ENCODE data around the gene LRRC14B. TPM values are rescaled to one million over a fixed set of nuclear protein-coding genes. Genes with fewer than 3 reads are reported as not detected.

LRRC14B gene
- polyA plus RNA-seq, 3 donors: not detected

DNA sequence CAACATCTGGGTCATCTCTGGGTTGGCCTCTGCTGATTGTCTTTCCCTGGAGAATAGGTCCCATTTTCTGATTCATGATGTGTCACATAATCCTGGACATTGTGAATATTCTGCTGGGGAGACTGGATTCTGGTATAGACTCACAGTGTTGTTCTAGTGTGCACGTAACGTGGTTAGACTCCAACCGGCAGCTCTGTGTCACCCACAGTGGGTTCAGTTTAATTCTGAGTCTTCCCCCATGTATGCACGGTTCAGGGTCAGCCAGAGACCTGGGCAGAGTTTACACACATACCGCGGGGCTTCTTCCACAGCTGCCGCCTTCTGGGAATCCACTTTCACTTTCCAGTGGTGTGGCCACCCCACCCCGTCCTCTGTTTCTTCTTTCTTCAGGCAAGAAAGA is 38.0 kb upstream of the LRRC14B start:
- no peak overlapping the region for H3K4me3 ChIP-seq (replicated peaks in 1 of 3; ENCODE audit: low read depth in 2 of 3, low read length in 3 of 3)
- no peaks in the 10 kb centered on the region for H3K4me1 ChIP-seq (ENCODE audit: control insufficient read depth in 1 of 2, insufficient read depth in 2 of 2, low read length in 2 of 2)
- no peaks in the 10 kb centered on the region for H3K4me1 Mint-ChIP-seq
- DNase-seq: no peak
- no peak overlapping the region for H3K27ac Mint-ChIP-seq
- H3K9me3 ChIP-seq (replicated peaks in 1 of 2; ENCODE audit: control insufficient read depth in 1 of 2, insufficient read depth in 1 of 2, low read length in 2 of 2): peaks cover 2 to 4% of the 10 kb centered on the region in 2 donors
- TF ChIP-seq, protein P1, sequence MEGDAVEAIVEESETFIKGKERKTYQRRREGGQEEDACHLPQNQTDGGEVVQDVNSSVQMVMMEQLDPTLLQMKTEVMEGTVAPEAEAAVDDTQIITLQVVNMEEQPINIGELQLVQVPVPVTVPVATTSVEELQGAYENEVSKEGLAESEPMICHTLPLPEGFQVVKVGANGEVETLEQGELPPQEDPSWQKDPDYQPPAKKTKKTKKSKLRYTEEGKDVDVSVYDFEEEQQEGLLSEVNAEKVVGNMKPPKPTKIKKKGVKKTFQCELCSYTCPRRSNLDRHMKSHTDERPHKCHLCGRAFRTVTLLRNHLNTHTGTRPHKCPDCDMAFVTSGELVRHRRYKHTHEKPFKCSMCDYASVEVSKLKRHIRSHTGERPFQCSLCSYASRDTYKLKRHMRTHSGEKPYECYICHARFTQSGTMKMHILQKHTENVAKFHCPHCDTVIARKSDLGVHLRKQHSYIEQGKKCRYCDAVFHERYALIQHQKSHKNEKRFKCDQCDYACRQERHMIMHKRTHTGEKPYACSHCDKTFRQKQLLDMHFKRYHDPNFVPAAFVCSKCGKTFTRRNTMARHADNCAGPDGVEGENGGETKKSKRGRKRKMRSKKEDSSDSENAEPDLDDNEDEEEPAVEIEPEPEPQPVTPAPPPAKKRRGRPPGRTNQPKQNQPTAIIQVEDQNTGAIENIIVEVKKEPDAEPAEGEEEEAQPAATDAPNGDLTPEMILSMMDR (IDR thresholded peaks at IDR 0.05): no peak
- no peaks in the 10 kb centered on the region for H3K27me3 ChIP-seq (ENCODE audit: control insufficient read depth in 2 of 2, insufficient read depth in 2 of 2, low read length in 2 of 2)
- H3K4me2 ChIP-seq (replicated peaks; ENCODE audit: extremely low read depth, low read length, poor library complexity, severe bottlenecking): no peak overlapping the region
- no peak overlapping the region for H3K9ac ChIP-seq (ENCODE audit: insufficient read depth, low read length, poor library complexity, severe bottlenecking)
- H4K20me1 ChIP-seq (ENCODE audit: insufficient read depth, low read length): no peaks in the 10 kb centered on the region
- H3K36me3 Mint-ChIP-seq: no peaks in the 10 kb centered on the region
- intact Hi-C loops (cut with micrococcal nuclease): no loop called here
- peaks cover 1 to 5% (median 2%) of the 10 kb centered on the region in 3 donors for H3K27me3 Mint-ChIP-seq (ENCODE audit: low read depth in 3 of 3)
- H3K4me3 Mint-ChIP-seq: no peak overlapping the region
- H3K9me3 Mint-ChIP-seq: peaks cover under 1 to 9% (median 4%) of the 10 kb centered on the region in 7 donors
- H3K27ac ChIP-seq (ENCODE audit: low read depth in 1 of 2, low read length in 2 of 2): no peak overlapping the region
- no peaks in the 10 kb centered on the region for H3K36me3 ChIP-seq (replicated peaks in 1 of 2; ENCODE audit: control insufficient read depth in 1 of 2, insufficient read depth in 2 of 2, low read length in 2 of 2)
- WGBS (ENCODE audit: insufficient coverage): 85% methylated on average over 7 of the region's 8 CpGs
- no peak overlapping the region for H2AFZ ChIP-seq (ENCODE audit: insufficient read depth, low read depth, low read length, poor library complexity, severe bottlenecking)
- H3K79me2 ChIP-seq (ENCODE audit: insufficient read depth, low read length): no peaks in the 10 kb centered on the region

- Histone ChIP-seq H3K4me1 (ENCODE audit: control insufficient read depth in 1 of 2, insufficient read depth in 2 of 2, low read length in 2 of 2) (no peaks in the 10 kb centered on the region), H3K36me3 (replicated peaks in 1 of 2; ENCODE audit: control insufficient read depth in 1 of 2, insufficient read depth in 2 of 2, low read length in 2 of 2) (no peaks in the 10 kb centered on the region), H3K9ac (ENCODE audit: insufficient read depth, low read length, poor library complexity, severe bottlenecking) (no peak overlapping the region), H4K20me1 (ENCODE audit: insufficient read depth, low read length) (no peaks in the 10 kb centered on the region), H3K4me2 (replicated peaks; ENCODE audit: extremely low read depth, low read length, poor library complexity, severe bottlenecking) (no peak overlapping the region), H3K9me3 (replicated peaks in 1 of 2; ENCODE audit: control insufficient read depth in 1 of 2, insufficient read depth in 1 of 2, low read length in 2 of 2) (peaks cover 0 to 2% of the 10 kb centered on the region in 2 donors), H2AFZ (ENCODE audit: insufficient read depth, low read depth, low read length, poor library complexity, severe bottlenecking) (no peak overlapping the region), H3K79me2 (ENCODE audit: insufficient read depth, low read length) (no peaks in the 10 kb centered on the region), H3K27ac (ENCODE audit: low read depth in 1 of 2, low read length in 2 of 2) (no peak overlapping the region), H3K4me3 (replicated peaks in 1 of 3; ENCODE audit: low read depth in 2 of 3, low read length in 3 of 3) (no peak overlapping the region), H3K27me3 (ENCODE audit: control insufficient read depth in 2 of 2, insufficient read depth in 2 of 2, low read length in 2 of 2) (no peaks in the 10 kb centered on the region)
- no peak for DNase-seq
- H3K36me3 Mint-ChIP-seq: no peaks in the 10 kb centered on the region
- no peak overlapping the region for H3K4me3 Mint-ChIP-seq
- H3K4me1 Mint-ChIP-seq: no peaks in the 10 kb centered on the region
- H3K27ac Mint-ChIP-seq: no peak overlapping the region
- peaks cover 0 to 2% (median 1%) of the 10 kb centered on the region in 7 donors for H3K9me3 Mint-ChIP-seq
- H3K27me3 Mint-ChIP-seq (ENCODE audit: low read depth in 3 of 3): peaks cover 3 to 8% (median 4%) of the 10 kb centered on the region in 3 donors
- intact Hi-C loops (cut with micrococcal nuclease): no loop called here
- TF ChIP-seq, protein P1 (IDR thresholded peaks at IDR 0.05): no peak
- 91% methylated on average over 8 of the region's 10 CpGs for WGBS (ENCODE audit: insufficient coverage)
Observed at GRCh38 chr5:154236-154635, 37.1 kb upstream of the LRRC14B start.

Measured in CD14-positive monocyte (primary cell).